GM12873 (cell line): ENCODE results near the gene IFI16.

Source experiments
- TF ChIP-seq, protein P1 (sequence below): IDR thresholded peaks from 2 replicates; pipeline ENCODE4 v1.5.1; 2012; ENCODE audit warnings: low read depth, mild to moderate bottlenecking, moderate library complexity, low read length, control low read depth; ENCODE audit not compliant: insufficient read depth; ENCODE audit errors: missing control alignments

The IFI16 gene

DNA sequence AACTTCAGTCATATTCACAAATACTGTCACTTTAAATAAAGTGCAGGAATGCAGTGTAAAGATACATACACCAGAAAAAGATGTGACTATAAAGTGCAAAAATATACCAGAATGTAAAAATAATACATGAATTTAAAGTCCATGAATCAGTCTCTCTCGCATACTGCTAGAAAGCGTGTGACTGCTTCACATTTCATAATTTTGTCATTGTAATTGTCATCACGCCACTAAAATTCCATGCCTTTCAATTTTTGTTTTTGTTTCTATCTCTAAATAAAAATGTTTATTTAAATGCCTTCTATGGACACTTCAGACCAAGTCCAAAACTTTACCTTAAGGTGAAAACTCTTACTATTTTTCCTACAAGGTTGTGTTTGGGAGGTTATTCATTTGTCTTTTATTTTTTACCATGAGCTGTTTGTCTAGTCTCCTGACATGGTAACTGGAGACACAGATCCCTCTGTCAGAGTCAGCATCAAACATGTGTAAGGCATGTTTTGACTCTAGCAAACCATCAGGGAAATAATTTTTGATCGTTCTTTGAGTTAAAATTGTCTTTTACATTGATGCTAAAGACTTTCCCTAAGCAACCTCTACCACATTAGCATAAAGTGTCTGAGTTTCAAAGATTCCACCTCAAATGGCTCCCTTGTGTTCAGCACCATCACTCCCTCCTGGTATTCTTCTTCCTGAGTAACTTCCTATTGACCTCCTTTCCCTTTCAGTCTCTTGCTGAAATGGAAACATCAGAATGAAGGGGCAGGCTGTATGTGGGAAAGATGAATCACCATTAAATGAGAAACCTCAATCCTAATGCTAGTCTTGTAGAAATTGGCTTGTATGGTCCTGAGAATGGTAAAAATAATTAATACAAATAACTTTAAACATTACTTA lies 80.8 kb downstream of the IFI16 start:
- TF ChIP-seq, protein P1, sequence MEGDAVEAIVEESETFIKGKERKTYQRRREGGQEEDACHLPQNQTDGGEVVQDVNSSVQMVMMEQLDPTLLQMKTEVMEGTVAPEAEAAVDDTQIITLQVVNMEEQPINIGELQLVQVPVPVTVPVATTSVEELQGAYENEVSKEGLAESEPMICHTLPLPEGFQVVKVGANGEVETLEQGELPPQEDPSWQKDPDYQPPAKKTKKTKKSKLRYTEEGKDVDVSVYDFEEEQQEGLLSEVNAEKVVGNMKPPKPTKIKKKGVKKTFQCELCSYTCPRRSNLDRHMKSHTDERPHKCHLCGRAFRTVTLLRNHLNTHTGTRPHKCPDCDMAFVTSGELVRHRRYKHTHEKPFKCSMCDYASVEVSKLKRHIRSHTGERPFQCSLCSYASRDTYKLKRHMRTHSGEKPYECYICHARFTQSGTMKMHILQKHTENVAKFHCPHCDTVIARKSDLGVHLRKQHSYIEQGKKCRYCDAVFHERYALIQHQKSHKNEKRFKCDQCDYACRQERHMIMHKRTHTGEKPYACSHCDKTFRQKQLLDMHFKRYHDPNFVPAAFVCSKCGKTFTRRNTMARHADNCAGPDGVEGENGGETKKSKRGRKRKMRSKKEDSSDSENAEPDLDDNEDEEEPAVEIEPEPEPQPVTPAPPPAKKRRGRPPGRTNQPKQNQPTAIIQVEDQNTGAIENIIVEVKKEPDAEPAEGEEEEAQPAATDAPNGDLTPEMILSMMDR = no peak

DNA sequence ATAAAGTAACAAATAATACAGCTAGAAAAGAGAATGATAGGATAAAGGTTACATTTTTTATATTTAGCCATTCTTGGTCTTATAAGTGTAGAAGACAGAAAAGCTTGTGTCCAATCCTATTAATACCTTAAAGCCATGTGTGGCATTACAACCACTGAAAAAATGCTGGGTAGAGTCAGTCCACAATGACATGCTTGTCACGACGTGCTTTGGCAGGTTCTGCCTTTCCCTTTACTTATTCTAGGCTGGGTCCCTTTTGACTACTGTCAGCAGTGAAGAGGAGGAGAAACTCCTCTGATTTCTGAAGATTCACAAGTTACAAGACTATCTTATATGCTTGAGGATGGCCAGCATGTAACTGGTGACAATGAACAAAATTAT lies 81.5 kb downstream of the IFI16 start:
- TF ChIP-seq, protein P1 = no peak

DNA sequence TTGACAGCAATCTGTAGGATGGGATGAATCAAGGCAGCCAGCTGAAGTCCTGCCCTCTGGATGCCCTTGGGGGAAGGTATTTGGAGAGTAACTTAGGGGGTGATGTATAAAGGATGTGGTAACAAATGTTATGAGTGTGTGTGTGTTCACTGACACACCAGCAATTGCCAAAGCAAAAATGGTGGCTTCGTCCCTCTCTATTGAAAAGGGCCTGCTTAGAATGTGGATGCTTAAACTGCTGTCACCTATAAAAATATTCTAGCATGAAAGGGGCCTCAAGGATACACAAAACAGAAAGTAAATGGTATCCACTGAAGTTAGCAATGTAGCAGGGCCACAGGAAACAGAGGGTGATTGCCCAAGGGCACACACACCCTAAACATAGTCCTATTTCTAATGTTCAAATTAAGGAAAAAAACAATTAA lies 81.9 kb downstream of the IFI16 start:
- TF ChIP-seq, protein P1 = no peak

DNA sequence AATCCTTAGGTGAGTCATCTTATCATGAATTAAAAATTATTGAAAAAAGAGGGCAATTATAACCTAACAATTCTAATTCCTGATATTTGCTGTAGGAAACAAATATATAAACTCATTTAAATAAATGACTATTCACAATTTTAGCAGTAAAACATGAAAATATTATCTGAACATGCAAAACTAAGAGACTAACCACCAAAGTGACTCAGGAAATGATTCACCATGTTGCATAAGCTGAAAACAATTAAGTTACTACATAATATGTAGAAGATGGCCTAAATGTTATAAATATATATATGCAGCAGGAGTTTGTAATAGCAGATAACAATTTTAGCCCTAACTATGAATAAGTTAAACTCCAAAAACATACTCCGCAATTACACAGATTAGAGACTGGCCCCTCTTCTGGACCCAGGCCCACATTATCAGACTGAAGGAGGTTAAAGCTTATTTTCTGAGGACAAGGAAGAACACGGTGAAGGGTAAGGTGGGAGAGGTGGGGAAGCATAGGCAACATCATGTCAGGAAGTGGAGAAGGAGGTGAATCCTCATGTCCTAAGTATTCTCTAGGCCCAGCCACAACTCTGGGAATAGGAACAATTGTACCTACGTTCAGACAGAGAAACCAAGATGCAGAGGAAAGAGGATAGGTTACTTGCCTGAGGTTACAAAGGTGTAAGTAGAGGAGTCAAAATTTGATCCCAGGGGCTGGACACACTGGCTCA lies 82.5 kb downstream of the IFI16 start:
- TF ChIP-seq, protein P1 = no peak

DNA sequence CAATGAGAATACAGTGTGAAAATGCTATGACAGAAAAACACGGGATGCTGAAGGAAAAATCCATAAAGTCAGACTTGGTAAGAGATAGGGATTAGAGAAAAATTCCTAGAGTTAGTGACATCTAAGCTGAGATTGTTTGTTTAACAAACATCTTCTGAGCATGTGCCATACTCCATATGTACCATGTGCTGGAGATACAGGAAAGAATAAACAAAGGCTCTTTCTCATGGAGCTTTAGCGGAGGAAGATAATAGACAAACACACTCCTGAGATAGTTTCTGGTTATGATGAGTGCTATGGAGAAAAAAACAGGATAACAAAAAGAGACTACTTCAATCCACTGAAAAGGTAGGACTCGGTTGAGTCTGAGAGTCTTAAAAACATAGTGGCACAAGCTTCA lies 88.9 kb downstream of the IFI16 start:
- TF ChIP-seq, protein P1 = no peak

DNA sequence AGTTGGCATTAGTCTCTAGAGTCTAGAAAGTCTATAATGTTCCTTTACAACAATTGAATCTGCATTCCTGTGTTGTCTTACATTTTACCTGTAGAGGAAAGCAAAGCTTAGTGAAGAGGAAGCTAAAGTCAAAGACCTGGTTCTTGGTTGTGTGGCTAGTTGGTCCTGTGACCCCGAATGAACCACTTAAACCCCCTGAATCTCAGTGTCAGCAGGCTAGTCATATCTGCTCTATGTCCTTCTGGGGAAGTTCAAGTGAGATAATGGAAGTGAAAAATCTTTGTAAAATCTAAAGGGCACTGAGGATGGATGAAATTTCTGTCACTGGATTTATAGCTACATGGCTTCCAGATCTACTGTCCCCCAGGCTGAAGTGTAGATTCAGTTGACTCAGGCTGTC lies 90.9 kb downstream of the IFI16 start:
- TF ChIP-seq, protein P1 = no peak
